Globus pallidus (tissue), 1 donor: Measurements from ENCODE around the gene ERBB4.

Experiments used
- DNase-seq: peaks from one replicate; pipeline ENCODE4 v3.0.0-alpha.2; 2015; ENCODE audit warnings: low spot score

Gene ERBB4

DNA sequence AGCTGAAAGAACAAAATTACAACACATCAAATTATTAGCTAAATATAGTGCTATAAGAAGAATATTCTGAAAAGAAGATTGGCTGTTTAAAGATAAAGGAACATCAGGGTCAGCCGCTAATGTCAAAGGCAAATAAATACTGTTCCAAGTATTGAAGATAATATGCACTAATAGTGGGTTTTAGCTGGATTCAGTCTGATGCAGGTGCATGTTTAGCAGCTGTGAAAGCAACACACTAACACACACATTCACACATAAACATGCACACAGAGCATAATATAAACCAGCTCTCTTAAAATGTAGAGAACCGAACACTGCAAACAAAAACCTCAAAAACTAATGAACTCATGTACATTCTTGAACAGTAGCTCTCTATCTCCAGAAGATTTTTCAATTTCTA is 634.6 kb downstream of the ERBB4 start:
- DNase-seq: no peak

DNA sequence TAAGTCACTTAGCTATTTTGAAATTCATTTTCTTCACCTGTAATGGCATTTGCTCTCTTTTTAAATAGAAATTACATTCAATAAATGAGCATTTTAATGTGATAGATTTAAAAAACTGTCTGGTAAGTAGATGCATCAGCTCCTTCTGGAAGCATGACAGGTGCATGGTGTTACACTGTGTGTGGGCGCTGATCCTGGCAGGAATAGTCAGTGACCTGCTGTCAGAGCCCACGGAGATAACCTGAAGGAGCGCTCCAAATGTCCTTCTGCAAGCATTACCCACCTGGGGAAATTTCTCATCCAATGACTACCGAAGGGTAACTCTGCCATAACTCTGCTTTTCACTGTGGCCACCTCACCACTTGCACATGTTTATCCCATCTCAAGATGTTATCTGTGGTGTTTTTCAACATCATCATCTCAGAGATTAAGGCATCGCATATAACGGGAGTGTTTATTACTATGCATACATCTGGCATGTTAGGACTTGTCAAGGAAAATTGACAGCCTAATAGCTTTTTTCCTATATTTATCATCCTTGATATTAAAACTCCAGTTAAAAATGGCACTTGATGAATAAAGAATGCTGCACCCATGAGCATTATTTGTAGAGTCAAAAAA is 637.3 kb downstream of the ERBB4 start:
- no peak for DNase-seq

DNA sequence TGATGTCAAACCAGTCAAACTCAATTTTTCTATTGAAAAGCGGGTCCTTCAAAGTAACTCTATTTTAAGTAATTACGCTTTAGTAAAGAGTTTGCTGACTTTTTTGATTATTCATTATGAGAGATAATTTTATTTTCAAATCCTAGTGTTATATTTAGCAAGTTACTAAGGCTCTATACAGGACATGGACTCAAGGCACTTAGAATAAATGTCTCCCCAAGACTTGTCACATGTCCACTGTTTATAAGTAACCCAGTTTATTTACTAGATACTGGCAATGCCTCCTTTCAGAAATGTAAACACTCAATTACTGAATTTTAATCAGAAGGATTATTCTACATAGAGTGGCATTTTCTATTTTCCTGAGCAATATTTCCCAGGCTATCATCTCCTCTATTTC is 638.1 kb downstream of the ERBB4 start:
- DNase-seq: no peak

DNA sequence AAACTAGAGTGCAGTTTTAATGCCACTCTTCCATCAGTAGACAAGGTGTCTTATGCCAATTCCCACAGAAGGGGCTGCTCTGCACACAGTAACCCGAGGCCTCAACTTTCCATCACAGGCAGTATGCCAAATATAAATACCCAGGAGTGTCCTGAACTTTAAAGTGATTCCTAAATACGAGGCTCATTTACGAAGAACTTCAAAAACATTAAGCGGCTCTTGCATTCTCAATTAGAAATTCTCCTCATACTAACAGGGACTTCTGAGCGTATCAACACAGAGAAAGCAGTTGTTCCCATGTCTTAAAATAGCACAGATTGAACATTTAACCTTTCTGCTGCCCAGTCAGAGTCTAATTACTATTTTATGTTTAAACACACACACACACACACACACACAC is 638.6 kb downstream of the ERBB4 start:
- no peak for DNase-seq

DNA sequence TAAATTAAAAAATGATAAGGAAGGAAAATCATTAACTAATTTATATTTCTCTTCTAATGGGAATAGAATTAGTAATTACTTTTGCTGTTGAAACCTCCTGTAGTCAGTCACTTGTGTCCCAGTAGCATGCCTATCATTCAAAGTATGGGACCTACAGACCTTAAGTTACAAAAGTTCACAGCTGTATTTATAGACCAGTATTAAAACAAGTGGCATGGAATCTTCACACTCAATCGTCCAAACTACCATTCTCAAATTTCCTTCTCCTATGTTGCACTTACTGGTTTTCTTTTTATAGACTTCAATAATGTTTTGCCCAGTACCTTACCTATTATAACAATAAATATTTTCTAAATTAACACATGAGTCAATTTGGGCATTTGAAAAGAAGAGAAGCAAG is 639.9 kb downstream of the ERBB4 start:
- DNase-seq: no peak

DNA sequence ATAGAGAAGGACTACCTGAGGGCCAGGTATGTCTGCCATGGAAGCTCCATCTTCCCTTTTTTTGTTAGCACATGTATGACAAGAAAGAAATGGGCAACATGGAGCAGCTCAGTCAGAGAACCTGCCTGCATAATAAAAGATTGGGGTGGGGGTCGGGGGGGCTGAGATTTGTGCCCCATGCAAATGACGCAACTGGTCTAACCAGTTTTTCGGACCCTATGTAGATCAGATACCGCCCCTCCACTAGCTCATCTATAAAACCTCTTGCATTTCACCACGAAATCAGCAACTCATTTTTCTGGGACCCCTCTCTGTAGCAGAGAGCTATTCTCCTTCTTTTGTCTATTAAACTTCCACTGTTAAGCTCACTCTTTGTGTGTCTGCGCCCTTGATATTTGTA is 657.2 kb downstream of the ERBB4 start:
- DNase-seq: no peak

DNA sequence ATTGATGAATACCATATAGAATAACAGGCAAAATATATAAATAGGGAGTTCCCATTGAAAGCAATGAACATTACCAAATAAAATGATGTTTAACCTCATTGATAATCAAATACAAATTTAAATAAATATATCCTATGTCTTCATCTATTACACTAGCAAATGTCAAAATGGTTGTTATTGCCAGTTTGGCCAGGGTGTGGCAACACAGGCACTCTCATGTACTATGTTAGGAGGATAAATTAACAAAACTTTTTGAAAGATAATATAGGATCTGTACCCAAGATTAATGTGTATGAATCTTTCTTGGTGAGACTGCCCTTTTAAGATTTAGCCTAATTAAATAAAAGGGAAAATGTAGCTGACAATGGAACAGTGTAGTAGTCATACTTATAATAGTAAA is 659.3 kb downstream of the ERBB4 start:
- DNase-seq: no peak

DNA sequence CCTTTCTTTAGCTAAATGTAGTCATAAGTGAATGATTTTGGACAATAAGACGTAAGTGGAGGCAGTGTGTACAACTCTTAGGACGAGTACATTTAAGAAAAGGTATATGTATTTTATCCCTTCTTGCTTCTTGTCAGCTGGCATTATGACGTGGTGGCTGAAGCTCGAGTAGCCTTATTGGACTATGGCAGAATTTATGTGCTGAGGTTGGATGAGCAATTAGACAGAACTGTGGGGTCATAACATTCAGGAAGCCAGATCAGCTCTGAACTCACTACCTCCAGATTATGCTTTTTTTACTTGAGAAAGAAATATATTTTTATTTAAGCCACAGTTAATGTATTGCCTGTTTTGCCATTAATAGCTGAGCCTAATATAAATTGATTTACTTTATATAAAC is 661.5 kb downstream of the ERBB4 start:
- no peak for DNase-seq

DNA sequence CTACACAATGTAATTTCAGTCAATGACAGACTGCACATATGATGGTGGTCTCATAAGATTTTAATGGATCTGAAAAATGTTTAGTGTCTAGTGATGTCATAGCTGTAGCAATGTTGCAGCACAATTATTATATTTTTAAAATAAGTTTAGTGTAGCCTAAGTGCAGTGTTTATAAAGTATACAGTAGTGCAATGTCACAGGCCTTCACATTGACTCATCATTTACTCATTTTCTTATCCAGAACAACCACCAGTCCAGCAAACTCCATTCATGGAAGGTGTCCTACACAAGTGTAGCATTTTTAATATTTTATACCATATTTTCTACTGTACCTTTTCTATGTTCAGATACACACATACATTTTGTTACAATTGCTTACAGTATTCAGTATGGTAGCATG is 663.1 kb downstream of the ERBB4 start:
- DNase-seq: no peak

DNA sequence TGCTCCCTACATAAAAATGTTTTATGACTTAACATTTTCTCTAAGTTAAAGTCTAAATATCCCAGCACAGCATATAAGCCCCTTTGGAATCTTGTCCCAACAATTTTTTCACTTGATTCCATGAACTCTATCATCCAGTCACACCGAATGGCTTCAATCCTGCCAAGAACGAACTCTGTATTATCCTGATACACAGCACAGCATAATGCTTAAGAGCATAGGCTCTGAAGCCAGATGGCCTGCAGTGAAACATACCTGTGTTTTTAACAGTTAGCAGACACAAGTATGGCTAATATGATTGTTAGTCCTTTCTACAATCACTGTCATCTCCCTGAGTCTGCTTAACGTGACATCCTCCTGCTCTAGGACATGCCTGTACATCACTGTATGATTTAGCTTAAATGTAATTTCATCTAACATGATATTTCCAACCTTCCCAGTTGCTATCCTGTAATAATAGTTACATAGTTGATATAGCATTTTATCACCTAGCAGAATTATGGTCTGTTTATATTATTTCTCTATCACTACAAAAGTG is 669.5 kb downstream of the ERBB4 start:
- no peak for DNase-seq

DNA sequence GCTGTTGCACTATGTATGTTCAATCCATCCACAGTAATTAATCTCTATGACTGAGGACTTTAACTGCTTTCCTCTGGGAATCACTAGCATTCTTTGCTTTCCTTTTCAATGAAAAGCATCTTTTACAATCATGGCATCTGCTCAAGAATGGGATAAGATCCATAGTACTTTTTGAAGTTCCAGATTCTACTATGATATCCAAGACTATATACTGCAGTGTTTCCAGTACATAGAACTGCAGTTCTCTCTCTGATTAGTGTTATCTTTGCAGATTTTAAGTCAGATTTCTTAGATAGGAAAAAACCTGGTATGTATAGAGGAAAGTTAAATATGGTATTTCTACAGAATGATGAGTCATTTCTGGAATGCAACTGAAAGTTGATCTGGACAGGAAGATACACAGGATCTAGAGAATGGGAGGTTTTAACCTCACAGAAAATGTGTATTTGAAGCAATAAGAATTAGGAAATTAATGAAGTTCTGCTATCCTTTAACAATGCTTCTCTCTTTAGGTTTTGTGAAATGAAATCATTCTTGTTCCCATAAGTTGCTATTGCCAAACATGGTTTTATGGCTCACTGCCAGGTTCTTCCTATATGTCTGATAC is 670.7 kb downstream of the ERBB4 start:
- no peak for DNase-seq

DNA sequence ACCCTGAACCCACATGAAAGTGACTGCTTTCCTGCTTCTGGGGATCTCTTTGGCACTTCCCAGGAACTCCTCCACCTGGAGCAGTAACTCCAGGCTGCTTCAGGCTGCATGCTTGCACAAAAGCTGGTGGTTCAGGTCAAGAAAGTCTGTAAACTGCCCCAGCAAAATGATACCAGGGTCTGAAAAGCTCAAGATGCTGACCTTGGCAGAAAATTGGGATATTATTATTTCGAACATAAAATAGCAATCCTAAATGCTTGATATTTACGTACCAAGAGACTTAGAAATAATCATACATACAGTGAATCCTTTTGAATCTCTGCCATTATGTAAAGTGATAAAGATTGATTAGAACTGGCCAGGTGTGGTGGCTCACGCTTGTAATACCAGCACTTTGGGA is 674.3 kb downstream of the ERBB4 start:
- DNase-seq: no peak

DNA sequence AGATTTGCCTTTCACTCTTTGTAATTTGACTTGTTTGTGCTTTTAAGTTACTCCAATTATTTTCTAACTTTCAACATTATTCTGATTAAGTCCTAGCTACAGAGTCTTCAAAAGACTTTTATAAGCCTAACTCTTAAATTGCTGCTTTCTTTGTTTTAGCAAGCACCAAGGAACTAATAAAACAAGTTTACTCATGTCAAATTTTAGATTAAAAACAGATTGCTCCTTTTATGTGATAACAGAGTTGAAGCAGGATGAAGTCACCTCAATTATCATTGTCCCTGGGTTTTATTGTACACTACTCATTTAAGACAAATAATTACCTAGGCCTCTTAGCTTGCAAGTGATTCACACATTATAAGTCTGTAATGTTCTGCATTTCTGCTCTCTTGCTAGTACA is 678.4 kb downstream of the ERBB4 start:
- no peak for DNase-seq

DNA sequence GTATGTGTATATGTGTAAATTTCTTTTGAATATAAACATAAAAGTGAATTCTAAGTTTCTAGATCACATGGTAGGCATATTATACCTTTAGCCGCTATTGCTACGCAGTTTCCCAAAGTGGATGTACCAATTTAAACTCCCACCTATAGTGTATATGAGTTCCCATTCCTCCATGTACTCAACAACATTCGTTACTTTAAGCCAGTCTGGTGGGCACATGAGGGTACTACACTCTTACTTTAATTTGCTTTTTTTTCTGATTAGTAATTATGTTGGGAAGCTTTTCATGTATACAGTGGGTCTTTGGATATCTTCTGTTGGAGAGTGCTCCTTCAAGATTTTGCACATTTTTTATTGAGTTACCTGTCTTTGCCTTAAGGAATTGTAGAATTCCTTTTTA is 683.8 kb downstream of the ERBB4 start:
- DNase-seq: no peak

DNA sequence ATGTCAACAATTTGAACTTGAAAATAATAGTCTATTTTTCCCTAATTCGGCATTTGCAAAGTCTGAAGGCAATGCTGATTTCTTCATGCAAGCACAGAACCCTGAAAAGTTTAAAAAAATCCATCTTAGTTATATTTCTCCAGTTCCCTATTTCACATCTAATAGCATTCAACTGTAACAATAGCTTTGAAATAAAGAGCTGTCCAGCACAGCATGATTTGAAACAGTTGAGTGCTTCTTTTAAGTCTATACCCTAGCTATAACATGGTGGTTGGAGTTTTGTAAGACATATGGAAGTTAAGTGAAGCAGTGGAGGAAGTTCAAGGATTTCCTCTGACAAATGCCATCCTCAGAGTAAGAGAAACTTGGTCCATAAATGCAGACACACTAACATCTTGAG is 691.9 kb downstream of the ERBB4 start:
- no peak for DNase-seq

DNA sequence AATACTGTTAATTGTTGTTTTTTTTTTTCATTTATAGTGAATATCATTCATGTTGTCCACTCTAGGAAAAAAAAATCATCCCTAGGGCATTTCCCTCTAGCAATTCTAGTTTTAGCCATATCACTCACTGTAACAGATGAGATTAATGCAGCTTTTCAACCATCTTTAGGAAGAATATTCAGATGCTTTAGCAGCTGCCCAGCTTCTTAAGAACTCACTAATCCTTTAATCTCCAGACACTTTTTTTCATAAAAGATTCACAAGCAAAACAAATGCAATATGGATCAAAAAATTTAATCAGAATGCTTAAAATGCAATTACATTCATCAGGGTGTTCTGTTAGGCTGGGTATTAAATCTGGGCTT is 692.6 kb downstream of the ERBB4 start:
- no peak for DNase-seq

DNA sequence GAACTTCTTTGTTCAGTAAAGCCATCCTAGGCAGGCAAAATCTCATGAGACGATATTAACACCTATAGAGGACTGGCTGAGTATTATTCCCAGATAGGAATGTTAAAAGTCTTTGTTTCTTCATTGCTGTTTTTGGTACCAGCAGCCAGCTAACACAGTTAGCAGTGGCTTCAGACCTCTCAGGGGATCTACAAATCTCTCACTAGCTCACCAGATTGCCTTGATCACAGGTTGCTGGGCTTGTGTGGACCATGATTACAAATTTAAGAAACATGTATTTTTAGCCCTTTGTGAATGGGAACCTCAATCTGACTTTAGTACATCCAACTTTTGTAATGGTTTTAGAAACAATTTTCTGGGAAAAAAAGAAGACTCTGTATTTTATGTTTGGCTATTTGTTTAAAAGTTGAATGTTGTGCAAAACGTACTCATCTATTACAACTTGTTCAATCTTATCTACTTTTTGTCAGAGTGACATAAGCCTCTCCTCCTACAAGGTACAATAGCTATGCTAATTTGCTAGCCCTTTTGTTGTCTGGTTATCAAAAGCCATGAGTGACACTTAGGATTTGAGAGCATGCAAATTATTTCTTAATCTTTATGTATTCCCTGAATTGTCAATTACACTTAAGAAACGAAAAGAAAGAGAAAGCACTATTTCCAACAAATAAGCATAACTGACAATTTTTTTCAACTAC is 693.1 kb downstream of the ERBB4 start:
- DNase-seq: no peak

DNA sequence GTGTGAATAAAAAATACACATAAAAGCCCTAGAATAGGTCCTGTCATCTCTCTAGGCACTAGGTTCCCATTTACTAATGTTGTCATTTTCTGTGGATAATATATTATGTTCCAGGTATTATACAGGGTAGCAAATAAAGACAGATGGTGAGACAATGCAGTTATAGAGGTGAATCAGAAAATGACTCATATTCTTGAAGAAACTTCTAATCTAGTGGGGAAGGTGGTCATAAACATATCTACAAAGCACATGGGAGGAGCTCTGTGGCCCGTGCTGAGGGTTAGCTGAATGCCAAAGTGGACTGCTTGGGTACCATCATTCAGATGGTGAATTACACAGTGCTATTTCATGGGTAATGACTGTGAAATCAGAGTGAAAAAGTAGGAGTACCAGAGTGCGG is 700.9 kb downstream of the ERBB4 start:
- DNase-seq: no peak

DNA sequence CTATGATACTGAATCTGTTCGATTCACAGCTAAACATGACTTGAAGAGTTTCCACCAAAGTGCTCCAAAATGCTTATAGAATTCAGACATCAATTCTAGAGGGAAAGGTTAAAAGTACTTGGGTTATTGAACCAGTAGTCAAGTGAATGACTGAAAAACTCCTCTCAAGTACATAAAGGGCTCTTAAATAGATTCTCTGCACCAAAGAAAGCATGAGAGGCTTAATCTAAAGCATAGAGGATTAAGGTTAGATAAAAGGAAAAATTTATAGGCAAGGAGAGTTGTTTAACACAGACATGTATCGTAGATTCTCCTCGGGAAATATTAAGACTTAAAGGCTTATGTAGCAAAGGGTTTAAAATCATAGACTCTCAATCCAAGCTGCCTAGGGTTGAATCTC is 701.4 kb downstream of the ERBB4 start:
- no peak for DNase-seq

DNA sequence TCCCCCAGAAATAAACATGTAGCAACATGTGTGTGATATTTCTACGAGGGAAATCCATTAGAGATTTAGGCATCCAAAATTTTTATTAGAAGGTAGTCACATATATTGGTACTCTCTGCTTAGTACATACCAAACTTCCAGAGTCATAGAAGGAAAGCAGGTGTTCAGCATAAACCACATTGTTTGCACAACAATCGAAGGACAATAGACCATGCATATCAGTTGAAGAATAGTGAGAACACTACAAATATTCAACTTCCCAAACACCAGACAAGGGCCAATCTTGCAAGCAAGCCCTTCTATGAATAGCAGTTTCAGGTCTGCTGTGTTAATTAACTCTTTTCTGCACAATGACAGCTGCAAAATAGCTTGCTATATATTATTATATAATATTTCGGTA is 702.2 kb downstream of the ERBB4 start:
- DNase-seq: no peak

DNA sequence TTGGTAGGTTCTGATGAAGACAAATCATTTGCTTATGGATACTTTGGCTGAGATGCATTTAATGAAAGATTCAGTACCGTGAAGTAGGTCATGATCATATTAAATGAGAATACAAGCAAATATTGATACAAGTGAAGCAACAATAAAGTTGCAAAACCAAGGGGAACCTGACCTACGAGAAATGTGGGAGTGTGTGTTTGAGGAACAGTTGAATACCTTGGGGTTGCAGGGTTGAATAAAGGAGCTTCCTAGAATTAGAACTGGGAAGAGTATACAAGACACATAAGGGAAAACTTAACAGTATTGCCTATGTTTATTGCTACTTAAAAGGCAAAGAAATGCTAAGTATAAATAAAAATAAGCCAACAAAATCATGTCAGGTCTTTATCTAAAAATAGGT is 702.9 kb downstream of the ERBB4 start:
- DNase-seq: no peak

DNA sequence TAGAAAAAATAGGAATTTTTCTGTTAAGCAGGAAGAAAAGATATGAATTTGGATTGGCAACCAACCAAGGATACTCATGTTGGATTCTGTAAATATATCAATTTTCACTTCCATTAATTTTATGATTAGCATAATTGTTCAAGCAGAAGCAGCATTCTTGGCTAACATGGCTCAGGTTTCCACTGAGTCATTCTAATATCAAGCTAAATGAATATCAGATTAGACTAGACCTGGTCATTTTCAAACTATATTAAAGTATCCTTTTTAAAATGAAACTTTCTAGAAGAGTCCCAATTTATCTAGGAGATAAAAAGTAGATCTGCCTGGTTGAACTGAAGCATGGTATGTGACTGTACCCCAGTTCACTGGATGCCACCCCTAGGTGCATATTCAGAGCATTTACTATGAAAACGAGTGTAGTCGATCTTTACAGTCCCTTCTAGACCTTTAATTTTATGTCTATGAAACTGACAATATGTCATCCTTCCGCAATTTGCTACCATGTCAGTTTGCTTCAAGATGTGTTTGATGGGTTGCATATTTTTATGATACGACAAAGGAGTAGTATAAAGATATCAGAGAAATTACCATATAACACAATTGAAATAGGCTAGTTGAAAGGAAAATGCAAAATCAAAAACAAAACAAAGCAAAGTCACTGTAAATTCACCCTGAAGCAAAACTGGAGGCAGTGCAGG is 704.9 kb downstream of the ERBB4 start:
- no peak for DNase-seq

DNA sequence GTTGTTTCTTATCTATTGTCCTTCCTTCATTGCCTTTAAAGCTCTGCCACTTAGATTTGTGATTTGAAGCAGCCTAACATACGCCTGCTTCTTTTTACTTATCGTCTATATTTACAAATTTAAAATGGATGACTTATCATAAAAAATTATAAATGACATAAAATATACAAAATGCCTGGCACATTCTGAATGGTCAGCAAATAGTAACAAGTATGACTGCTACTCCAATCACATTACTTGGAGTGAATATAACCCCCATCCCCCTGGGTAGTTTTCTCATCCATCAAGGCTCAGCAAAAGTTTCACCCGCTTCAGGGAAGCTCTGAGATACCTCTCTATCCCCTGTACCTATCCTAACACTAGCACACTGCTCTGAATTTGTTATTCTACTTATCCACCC is 708.9 kb downstream of the ERBB4 start:
- no peak for DNase-seq
